Measurements from ENCODE around the gene GALK1. TPM values are rescaled to one million over a fixed set of nuclear protein-coding genes. Genes with fewer than 3 reads are reported as not detected.

GALK1 gene
- total RNA-seq, 1 donor from 2014 or later = 34.0 TPM

GRCh38 chr17:75773808-75774470 is 8.9 kb upstream of the GALK1 start:
- ATAC-seq (peak in 1 of 2 donors; percentile 3), DNase-seq (no peak)
- Histone ChIP-seq H3K4me1 (peaks cover 33% of the 10 kb centered on the region), H3K27me3 (ENCODE audit: low read depth) (no peaks in the 10 kb centered on the region), H3K36me3 (peaks cover 50% of the 10 kb centered on the region), H3K27ac (no peak overlapping the region), H3K9me3 (no peaks in the 10 kb centered on the region), H3K4me3 (no peak overlapping the region)
- intact Hi-C loops (cut with DNase I) = no loop called here
- TF ChIP-seq, protein P1, sequence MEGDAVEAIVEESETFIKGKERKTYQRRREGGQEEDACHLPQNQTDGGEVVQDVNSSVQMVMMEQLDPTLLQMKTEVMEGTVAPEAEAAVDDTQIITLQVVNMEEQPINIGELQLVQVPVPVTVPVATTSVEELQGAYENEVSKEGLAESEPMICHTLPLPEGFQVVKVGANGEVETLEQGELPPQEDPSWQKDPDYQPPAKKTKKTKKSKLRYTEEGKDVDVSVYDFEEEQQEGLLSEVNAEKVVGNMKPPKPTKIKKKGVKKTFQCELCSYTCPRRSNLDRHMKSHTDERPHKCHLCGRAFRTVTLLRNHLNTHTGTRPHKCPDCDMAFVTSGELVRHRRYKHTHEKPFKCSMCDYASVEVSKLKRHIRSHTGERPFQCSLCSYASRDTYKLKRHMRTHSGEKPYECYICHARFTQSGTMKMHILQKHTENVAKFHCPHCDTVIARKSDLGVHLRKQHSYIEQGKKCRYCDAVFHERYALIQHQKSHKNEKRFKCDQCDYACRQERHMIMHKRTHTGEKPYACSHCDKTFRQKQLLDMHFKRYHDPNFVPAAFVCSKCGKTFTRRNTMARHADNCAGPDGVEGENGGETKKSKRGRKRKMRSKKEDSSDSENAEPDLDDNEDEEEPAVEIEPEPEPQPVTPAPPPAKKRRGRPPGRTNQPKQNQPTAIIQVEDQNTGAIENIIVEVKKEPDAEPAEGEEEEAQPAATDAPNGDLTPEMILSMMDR (IDR thresholded peaks at IDR 0.05) = no peak

DNA sequence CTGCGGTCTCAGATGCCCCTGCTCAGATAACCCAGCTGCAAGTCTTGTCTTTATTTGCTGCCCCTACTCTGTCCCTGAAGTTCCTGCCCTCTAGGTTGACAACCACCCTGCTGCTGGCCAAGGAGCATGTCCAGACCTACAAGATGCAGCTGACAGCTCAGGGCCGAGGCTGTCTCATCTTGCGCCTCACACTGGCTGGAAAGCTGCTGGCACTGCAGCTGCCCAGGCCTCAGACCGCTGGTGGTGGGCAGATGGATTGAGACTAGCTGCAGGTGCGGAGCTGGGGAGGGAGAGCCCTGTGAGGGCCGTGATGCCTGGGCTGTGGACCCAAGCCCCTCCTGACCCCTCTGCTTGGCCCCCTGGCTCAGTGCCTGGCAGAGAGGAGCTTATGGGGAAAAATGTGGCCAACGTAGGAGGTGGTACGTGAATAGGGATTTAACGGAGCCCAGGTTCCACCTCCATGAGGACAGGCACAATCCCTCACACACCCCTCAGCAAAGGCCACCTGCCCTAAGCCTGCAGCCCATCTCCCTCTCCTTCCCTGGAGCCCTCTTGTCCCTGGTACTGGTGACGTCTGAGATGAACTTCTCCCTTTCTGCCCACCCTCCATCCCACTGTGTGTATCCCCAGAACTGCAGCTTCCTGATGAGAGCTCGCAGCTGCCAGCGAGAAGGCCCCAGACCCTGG is 8.3 kb upstream of the GALK1 start:
- DNase-seq (no peak), ATAC-seq (peak in 1 of 2 donors; percentile 1)
- TF ChIP-seq, protein P1 (IDR thresholded peaks at IDR 0.05) = no peak
- peaks cover 33% of the 10 kb centered on the region for H3K4me1 ChIP-seq
- intact Hi-C loops (cut with DNase I) = no loop called here
- no peak overlapping the region for H3K4me3 ChIP-seq
- no peak overlapping the region for H3K27ac ChIP-seq
- no peaks in the 10 kb centered on the region for H3K27me3 ChIP-seq (ENCODE audit: low read depth)
- H3K36me3 ChIP-seq = peaks cover 43% of the 10 kb centered on the region
- no peaks in the 10 kb centered on the region for H3K9me3 ChIP-seq

DNA sequence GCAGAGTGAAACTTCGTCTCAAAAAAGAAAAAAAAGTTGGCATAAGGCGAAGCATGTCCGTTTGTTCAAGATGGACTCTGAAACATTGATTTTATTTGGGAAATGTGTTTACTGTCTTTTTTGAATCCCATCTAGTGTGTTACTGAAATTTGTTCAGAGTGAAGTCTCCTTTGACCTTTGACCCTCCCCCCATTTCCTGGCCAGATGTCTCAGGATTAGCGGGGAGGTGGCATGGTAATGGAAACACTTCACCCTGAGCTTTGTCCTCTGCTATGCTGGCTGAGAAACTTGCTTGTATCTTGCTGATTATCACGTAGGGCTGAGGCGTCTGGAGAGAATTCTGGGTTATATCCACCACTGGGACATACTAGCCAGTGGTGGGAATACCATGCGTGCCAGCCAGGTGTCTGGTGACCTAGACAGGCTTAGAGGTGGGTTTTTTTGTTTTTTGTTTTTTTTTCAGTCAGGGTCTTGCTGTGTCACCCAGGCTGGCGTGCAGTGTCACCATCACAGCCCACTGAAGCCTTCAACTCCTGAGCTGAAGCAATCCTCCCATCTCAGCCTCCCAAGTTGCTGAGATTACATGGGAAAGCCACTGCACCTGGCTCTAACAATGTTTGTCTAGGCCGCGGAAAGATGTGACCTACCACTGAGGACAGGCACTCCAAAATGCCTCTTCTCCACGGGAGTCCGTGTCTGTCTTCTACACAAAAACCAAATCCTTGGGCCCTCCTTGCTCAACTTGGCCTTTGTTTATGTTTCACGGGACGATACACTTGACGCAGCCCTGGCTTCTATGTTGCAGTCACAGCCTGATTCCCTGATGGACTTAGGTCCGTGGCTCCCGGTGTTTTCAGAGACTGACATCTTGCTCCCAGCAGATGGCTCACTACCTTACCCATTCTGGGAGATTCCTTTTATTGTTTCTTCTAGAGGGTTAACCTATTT is 6.6 kb upstream of the GALK1 start:
- ATAC-seq (no peak), DNase-seq (no peak)
- Histone ChIP-seq H3K4me1 (peaks cover 17% of the 10 kb centered on the region), H3K27ac (no peak overlapping the region), H3K27me3 (ENCODE audit: low read depth) (no peaks in the 10 kb centered on the region), H3K4me3 (no peak overlapping the region), H3K36me3 (peaks cover 26% of the 10 kb centered on the region), H3K9me3 (no peaks in the 10 kb centered on the region)
- TF ChIP-seq, protein P1 (IDR thresholded peaks at IDR 0.05) = no peak
- intact Hi-C loops (cut with DNase I) = no loop called here

DNA sequence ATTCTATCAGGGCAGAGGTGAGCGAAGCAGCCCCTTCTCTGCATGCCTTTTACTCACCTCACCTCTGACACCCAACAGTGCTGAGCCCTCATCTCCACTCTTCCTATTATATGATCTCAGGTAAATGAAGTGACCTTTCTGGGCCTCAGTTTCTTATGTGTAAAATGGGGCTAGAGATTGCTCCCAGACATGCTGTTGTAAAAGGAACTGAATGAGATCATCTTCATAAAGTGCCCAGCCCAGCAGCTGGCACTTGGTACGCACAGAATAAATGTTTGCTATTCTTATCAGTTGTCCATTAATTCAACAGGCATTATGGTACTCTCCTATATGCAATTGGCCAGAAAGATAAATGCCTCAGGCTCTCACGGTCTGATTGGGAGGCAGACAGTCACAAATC is 4.5 kb upstream of the GALK1 start:
- no peak overlapping the region for H3K4me3 ChIP-seq
- peak in 1 of 2 donors; percentile 20 for ATAC-seq
- H3K9me3 ChIP-seq = no peaks in the 10 kb centered on the region
- intact Hi-C loops (cut with DNase I) = no loop called here
- H3K36me3 ChIP-seq = peaks cover 8% of the 10 kb centered on the region
- peaks cover 7% of the 10 kb centered on the region for H3K4me1 ChIP-seq
- DNase-seq = peak; percentile 24
- H3K27ac ChIP-seq = no peak overlapping the region
- TF ChIP-seq, protein P1 (IDR thresholded peaks at IDR 0.05) = no peak
- no peaks in the 10 kb centered on the region for H3K27me3 ChIP-seq (ENCODE audit: low read depth)

DNA sequence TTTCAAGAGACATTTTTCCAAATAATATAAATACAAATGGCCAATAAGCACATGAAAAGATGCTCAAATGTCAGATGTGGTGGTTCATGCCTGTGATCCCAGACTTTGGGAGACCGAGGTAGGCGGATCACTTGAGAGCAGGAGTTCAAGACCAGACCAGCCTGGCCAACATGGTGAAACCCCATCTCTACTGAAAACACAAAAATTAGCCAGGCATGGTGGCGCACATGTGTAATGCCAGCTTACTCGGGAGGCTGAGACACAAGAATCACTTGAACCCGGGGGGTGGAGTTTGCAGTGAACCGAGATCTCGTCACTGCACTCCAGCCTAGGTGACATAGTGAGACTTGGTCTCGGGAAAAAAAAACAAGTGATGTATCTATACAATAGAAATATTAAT is 2.9 kb upstream of the GALK1 start:
- TF ChIP-seq, protein P1 (IDR thresholded peaks at IDR 0.05) = no peak
- no peaks in the 10 kb centered on the region for H3K9me3 ChIP-seq
- DNase-seq (no peak), ATAC-seq (no peak)
- no peaks in the 10 kb centered on the region for H3K27me3 ChIP-seq (ENCODE audit: low read depth)
- H3K4me3 ChIP-seq = no peak overlapping the region
- H3K4me1 ChIP-seq = peaks cover 21% of the 10 kb centered on the region
- H3K36me3 ChIP-seq = peaks cover 2% of the 10 kb centered on the region
- H3K27ac ChIP-seq = no peak overlapping the region
- intact Hi-C loops (cut with DNase I) = no loop called here
